Cardiac muscle cell (in vitro differentiated cells and primary cell): Measurements from ENCODE around the gene LPP. TPM values are rescaled to one million over a fixed set of nuclear protein-coding genes. Genes with fewer than 3 reads are reported as not detected.

Experiments used
- DNase-seq, 2 donors: peaks; one replicate each; pipeline versions ENCODE4 v3.0.0 to v3.0.0-alpha.2; 2010 to 2017; ENCODE audit warnings: low read depth in 1 of 2, low spot score in 1 of 2
- H3K27ac ChIP-seq: fragments of 200-600 bp; sonication (generic); 2 replicates; pipeline ENCODE4 v1.5.1; 2016
- H3K27me3 ChIP-seq: fragments of 200-600 bp; sonication (generic); 2 replicates; pipeline ENCODE4 v1.6.0; 2016; ENCODE audit warnings: control low read depth
- H3K36me3 ChIP-seq: fragments of 200-600 bp; sonication (generic); 2 replicates; pipeline ENCODE4 v1.5.1; 2016; ENCODE audit warnings: control low read depth
- H3K4me1 ChIP-seq: fragments of 200-600 bp; sonication (generic); 2 replicates; pipeline ENCODE4 v1.8.1; 2017; ENCODE audit warnings: low read depth, mild to moderate bottlenecking, mixed run types
- H3K4me3 ChIP-seq: fragments of 200-600 bp; sonication (generic); 2 replicates; pipeline ENCODE4 v1.5.1; 2016; ENCODE audit warnings: mild to moderate bottlenecking
- H3K9me3 ChIP-seq: fragments of 200-600 bp; sonication (generic); 2 replicates; pipeline ENCODE4 v1.5.1; 2017; ENCODE audit warnings: low read depth, mild to moderate bottlenecking, control low read depth
- polyA plus RNA-seq: library from polyadenylated mRNA; unstranded; fragments of >200 nt; fragmentation: Nextera tagmentation; extraction: Ambion mirVana; gene quantifications from 2 replicates; pipeline ENCODE4 v1.2.1, GENCODE V29; 2016
- total RNA-seq: library from RNA; depleted of rRNA; stranded (reverse); fragments of >200 nt; gene quantifications from 2 replicates; pipeline ENCODE4 v1.2.3, GENCODE V29; 2016
- TF ChIP-seq, protein P1 (sequence below): IDR thresholded peaks from 2 replicates; pipeline ENCODE4 v1.5.1; 2012; ENCODE audit warnings: low read depth, mild to moderate bottlenecking, low read length

LPP gene
- total and polyA plus RNA-seq, 2 experiments from 2014 or later: 21.4 to 45.2 TPM

DNA sequence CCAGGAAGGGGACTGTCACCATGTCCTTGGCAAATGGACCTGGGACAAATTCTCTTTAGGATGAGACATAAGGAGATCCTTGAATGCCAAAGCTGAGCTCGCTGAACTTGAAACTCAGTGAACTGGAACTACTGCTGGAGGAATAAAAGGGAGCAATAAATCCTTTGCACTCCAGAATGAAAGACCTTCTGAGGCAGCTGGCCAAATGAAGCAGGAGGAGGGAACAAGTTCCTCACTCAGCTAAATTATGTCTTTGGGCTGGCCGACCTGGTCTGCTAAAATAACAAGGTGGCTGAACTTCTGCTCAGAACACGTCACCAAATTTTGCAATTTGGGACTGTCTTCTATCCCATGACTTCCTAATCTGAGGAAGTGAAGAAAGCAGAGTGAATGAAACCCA is 314.7 kb downstream of the LPP start:
- no peak overlapping the region for H3K4me3 ChIP-seq
- TF ChIP-seq, protein P1, sequence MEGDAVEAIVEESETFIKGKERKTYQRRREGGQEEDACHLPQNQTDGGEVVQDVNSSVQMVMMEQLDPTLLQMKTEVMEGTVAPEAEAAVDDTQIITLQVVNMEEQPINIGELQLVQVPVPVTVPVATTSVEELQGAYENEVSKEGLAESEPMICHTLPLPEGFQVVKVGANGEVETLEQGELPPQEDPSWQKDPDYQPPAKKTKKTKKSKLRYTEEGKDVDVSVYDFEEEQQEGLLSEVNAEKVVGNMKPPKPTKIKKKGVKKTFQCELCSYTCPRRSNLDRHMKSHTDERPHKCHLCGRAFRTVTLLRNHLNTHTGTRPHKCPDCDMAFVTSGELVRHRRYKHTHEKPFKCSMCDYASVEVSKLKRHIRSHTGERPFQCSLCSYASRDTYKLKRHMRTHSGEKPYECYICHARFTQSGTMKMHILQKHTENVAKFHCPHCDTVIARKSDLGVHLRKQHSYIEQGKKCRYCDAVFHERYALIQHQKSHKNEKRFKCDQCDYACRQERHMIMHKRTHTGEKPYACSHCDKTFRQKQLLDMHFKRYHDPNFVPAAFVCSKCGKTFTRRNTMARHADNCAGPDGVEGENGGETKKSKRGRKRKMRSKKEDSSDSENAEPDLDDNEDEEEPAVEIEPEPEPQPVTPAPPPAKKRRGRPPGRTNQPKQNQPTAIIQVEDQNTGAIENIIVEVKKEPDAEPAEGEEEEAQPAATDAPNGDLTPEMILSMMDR: no peak
- peak in 1 of 2 donors; percentile 30 for DNase-seq
- H3K9me3 ChIP-seq: no peaks in the 10 kb centered on the region
- no peaks in the 10 kb centered on the region for H3K36me3 ChIP-seq
- no peaks in the 10 kb centered on the region for H3K27me3 ChIP-seq
- H3K27ac ChIP-seq: no peak overlapping the region
- no peaks in the 10 kb centered on the region for H3K4me1 ChIP-seq

GRCh38 chr3:188469228-188469885 is 315.4 kb downstream of the LPP start:
- DNase-seq: peak in 1 of 2 donors; percentile 41

GRCh38 chr3:188470508-188471130 is 316.7 kb downstream of the LPP start:
- TF ChIP-seq, protein P1: no peak
- no peaks in the 10 kb centered on the region for H3K36me3 ChIP-seq
- no peaks in the 10 kb centered on the region for H3K9me3 ChIP-seq
- no peaks in the 10 kb centered on the region for H3K27me3 ChIP-seq
- H3K27ac ChIP-seq: no peak overlapping the region
- H3K4me3 ChIP-seq: no peak overlapping the region
- H3K4me1 ChIP-seq: no peaks in the 10 kb centered on the region
- DNase-seq: no peak

More at GRCh38 chr3:188469228-188469885, 315.4 kb downstream of the LPP start:
- TF ChIP-seq, protein P1: no peak
- Histone ChIP-seq H3K36me3 (no peaks in the 10 kb centered on the region), H3K4me1 (no peaks in the 10 kb centered on the region), H3K27me3 (no peaks in the 10 kb centered on the region), H3K9me3 (no peaks in the 10 kb centered on the region), H3K4me3 (no peak overlapping the region), H3K27ac (no peak overlapping the region)

GRCh38 chr3:188471723-188472122 is 317.8 kb downstream of the LPP start:
- TF ChIP-seq, protein P1: no peak
- peaks cover 2% of the 10 kb centered on the region for H3K4me1 ChIP-seq
- H3K4me3 ChIP-seq: no peak overlapping the region
- H3K36me3 ChIP-seq: no peaks in the 10 kb centered on the region
- no peak for DNase-seq
- H3K27ac ChIP-seq: no peak overlapping the region
- H3K27me3 ChIP-seq: no peaks in the 10 kb centered on the region
- no peaks in the 10 kb centered on the region for H3K9me3 ChIP-seq

- Histone ChIP-seq H3K27me3 (no peaks in the 10 kb centered on the region), H3K9me3 (no peaks in the 10 kb centered on the region), H3K27ac (no peak overlapping the region), H3K4me3 (no peak overlapping the region), H3K4me1 (peaks cover 4% of the 10 kb centered on the region), H3K36me3 (no peaks in the 10 kb centered on the region)
- DNase-seq: no peak
- TF ChIP-seq, protein P1: no peak
These were observed 318.4 kb downstream of the LPP start for GRCh38 chr3:188472336-188472735.
